Ovary (tissue), 9 donors: ENCODE results near the gene UMAD1. TPM values are rescaled to one million over a fixed set of nuclear protein-coding genes. Genes with fewer than 3 reads are reported as not detected.

Experiments used
- DNase-seq, 5 donors: peaks; one replicate each; pipeline ENCODE4 v3.0.0-alpha.2; 2019 to 2020
- H3K27ac ChIP-seq, 2 donors: fragments of 200-600 bp; one replicate each; pipeline versions ENCODE4 v1.5.1 to v1.8.0; 2019 to 2022
- H3K27me3 ChIP-seq: fragments of 200-600 bp; one replicate; pipeline ENCODE4 v1.8.0; 2022
- H3K36me3 ChIP-seq: fragments of 200-600 bp; sonication (generic); one replicate; pipeline ENCODE4 v1.5.1; 2019
- H3K4me1 ChIP-seq: one replicate; pipeline ENCODE4 v1.8.1; 2013; ENCODE audit warnings: mild to moderate bottlenecking, moderate library complexity; ENCODE audit not compliant: insufficient read depth
- H3K4me3 ChIP-seq: fragments of 200-600 bp; sonication (generic); one replicate; pipeline ENCODE4 v1.5.1; 2017
- H3K9me3 ChIP-seq, 2 donors: fragments of 200-600 bp in 1 of 2; sonication (generic) in 1 of 2; one replicate each; pipeline versions ENCODE4 v1.5.1 to v1.8.1; 2013 to 2019; ENCODE audit warnings: mild to moderate bottlenecking in 1 of 2, moderate library complexity in 1 of 2
- EP300 ChIP-seq: sonication (generic); formaldehyde crosslinking; IDR thresholded peaks from one replicate; pipeline ENCODE4 v1.6.1; 2017; ENCODE audit warnings: antibody characterized with exemption
- POLR2A ChIP-seq: fragments of 450-650 bp; IDR thresholded peaks from one replicate; pipeline ENCODE4 v1.6.1; 2017; ENCODE audit warnings: antibody characterized with exemption, mild to moderate bottlenecking, moderate library complexity
- WGBS, 3 donors: extraction: QIAGEN DNeasy Blood & Tissue Kit in 1 of 3; methylation state at CpG; one replicate each; pipeline versions ENCODE4 v1.1.5 to v1.1.7; 2013 to 2017; 5-methylcytosine and 5-hydroxymethylcytosine counted together
- intact Hi-C, 4 donors: fragments of 100-400 bp; cut with DNase I; formaldehyde crosslinking; loops; one replicate each; pipeline versions ENCODE4 v1.11.0 to v1.15.1; 2022 to 2023
- polyA plus RNA-seq, 2 donors: library from polyadenylated mRNA; stranded (reverse); fragments of 200-250 nt in 1 of 2; fragments of 350-450 nt in 1 of 2; fragmentation: Illumina TruSeq in 1 of 2; extraction: RNeasy Lipid Tissue Mini Kit (QIAGEN cat#74804) in 1 of 2; gene quantifications; one replicate each; pipeline ENCODE4 v1.2.3, GENCODE V29; 2013 to 2014
- total RNA-seq, 7 donors: library from RNA; depleted of rRNA in 2 of 7; stranded (reverse); fragments of >200 nt in 2 of 7; fragmentation: NEBNext Ultra II Directional in 3 of 7; extraction: Animal tissue kit (Norgen Biotek cat#: 25700) in 3 of 7; gene quantifications; one replicate each; pipeline versions ENCODE4 v1.1.0 to v1.2.4, GENCODE V29; 2016 to 2023
- TF ChIP-seq, protein P1 (sequence below), 3 donors: fragments of 450-650 bp in 2 of 3; fragments of 200-600 bp in 1 of 3; IDR thresholded peaks; one replicate each; pipeline versions ENCODE4 v1.5.1 to v1.8.0; 2016 to 2022; ENCODE audit warnings: antibody characterized with exemption in 3 of 3, mild to moderate bottlenecking in 1 of 3
- donor health status: DM: no; HTN: no; CAD: no; lungs with moderate emphysema.
- donor health status: DM: no; HTN: no; CAD: no.
- donor health status: Bipolar disorder and iron deficiency.
- donor health status: DM: yes; HTN: yes; CAD: no.
- donor health status: DM: no; HTN: no; CAD: no.
- donor health status: DM: yes; HTN: yes; CAD: no.

The UMAD1 gene
- total and polyA plus RNA-seq, 9 donors, result 10.4 to 19.1 (median 16.2) TPM

DNA sequence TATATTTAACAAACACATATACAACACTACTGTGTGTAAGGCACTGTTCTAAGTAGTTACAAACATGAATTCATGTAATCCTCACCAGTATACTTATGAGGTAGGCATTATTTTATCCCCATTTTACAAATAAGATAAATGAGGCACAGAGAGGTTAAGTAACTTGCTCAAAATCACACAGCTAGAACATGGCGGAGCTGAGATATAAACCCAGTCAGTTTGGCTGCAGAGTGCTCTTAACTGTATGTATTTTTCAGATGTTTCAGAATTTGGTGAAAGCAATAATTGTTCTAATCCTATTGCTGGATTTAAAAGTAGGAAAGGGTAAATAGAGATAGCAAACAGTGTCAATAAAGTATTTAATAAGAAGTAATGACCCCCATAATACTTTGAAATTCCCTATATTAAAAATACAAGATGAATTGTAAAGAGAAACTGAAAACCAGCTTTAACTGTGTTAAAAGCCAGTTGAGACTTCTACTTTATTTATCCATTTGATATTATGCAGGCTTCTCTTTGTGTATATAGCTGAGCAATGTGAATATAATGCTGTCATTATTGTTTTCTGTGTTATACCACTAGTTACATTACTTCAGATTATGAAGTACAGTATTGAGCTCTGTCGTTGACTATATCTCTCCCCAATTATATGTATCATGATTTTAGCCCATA, 110.2 kb downstream of the UMAD1 start:
- intact Hi-C loops, result no loop called here
- no peaks in the 10 kb centered on the region for H3K4me1 ChIP-seq
- 57 to 71% (median 67%) methylated on average over 2 of the region's 2 CpGs for WGBS, 3 donors
- no peaks in the 10 kb centered on the region for H3K9me3 ChIP-seq
- H3K36me3 ChIP-seq, result no peaks in the 10 kb centered on the region
- no peaks in the 10 kb centered on the region for H3K27me3 ChIP-seq
- TF ChIP-seq, protein P1, sequence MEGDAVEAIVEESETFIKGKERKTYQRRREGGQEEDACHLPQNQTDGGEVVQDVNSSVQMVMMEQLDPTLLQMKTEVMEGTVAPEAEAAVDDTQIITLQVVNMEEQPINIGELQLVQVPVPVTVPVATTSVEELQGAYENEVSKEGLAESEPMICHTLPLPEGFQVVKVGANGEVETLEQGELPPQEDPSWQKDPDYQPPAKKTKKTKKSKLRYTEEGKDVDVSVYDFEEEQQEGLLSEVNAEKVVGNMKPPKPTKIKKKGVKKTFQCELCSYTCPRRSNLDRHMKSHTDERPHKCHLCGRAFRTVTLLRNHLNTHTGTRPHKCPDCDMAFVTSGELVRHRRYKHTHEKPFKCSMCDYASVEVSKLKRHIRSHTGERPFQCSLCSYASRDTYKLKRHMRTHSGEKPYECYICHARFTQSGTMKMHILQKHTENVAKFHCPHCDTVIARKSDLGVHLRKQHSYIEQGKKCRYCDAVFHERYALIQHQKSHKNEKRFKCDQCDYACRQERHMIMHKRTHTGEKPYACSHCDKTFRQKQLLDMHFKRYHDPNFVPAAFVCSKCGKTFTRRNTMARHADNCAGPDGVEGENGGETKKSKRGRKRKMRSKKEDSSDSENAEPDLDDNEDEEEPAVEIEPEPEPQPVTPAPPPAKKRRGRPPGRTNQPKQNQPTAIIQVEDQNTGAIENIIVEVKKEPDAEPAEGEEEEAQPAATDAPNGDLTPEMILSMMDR (IDR thresholded peaks at IDR 0.05), result no peak
- no peak for TF ChIP-seq EP300
- TF ChIP-seq POLR2A, result no peak
- no peak for DNase-seq
- no peak overlapping the region for H3K27ac ChIP-seq
- H3K4me3 ChIP-seq, result no peak overlapping the region

DNA sequence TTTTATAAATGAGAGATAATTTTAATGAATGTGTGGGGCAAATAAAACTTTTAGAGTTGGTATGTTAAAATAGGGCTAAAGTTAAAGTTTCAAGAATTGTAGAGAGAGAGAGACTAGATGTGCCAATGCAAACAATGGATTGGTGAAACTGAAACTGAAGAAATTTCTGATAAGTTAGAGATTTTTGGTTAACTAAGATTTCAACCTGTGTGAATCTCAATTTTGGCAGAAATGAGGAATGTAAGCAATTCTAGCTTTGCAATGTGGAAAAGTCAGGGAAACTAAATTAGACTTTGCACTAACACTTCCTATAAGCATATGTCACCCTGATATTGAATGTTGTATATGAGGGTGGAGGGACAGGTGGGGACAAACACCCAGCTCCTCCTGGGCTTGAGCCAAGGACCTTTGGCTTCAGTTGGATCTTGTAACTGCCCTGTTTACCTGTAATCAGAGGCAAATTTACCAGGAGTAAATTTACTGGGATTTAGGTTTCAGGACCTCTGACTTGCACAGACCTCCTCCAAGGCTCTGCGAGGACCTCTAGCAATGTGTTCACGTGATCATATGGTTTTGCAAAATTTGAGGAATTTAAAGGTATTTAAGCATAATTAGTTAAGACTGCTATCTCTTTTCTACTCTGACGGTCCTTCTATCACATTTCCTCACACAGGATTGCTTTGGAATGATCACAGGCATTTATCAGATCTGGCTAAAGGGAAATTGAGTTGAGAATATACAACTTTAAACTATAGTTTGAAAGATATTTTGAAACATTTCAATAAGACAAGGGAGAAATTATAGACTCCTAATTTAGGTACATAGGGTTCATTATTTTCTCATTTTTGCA, 110.9 kb downstream of the UMAD1 start:
- WGBS, 3 donors, result 82 to 92% (median 85%) methylated on average over 3 of the region's 3 CpGs
- intact Hi-C loops, result no loop called here
- TF ChIP-seq, protein P1 (IDR thresholded peaks at IDR 0.05), result no peak
- TF ChIP-seq POLR2A (no peak), EP300 (no peak)
- H3K9me3 ChIP-seq, result no peaks in the 10 kb centered on the region
- H3K36me3 ChIP-seq, result no peaks in the 10 kb centered on the region
- DNase-seq, result no peak
- no peak overlapping the region for H3K4me3 ChIP-seq
- H3K27me3 ChIP-seq, result no peaks in the 10 kb centered on the region
- no peaks in the 10 kb centered on the region for H3K4me1 ChIP-seq
- H3K27ac ChIP-seq, result no peak overlapping the region

DNA sequence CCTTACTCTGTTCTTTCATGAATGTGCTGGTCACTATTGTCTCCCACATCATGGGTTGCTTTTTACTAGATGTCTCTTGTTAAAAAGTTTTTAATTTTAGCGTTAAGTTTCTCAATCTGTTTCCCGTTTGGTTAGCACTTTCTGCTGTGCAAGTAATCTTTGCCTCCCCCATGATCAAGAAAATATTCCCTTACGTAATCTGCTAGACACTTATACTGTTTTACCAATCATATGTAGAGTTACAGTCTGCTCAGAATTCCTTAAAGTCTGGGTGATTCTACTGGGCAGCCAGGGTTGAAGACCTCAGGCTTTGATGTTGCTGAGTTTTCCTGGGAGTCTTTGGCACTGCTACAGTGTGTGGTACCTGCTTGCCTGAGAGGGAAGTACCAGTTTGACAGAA, 116.0 kb downstream of the UMAD1 start:
- H3K27me3 ChIP-seq, result no peaks in the 10 kb centered on the region
- no peaks in the 10 kb centered on the region for H3K36me3 ChIP-seq
- no peaks in the 10 kb centered on the region for H3K9me3 ChIP-seq
- H3K4me1 ChIP-seq, result no peaks in the 10 kb centered on the region
- intact Hi-C loops, result no loop called here
- DNase-seq, result no peak
- 87 to 93% (median 91%) methylated on average over 3 of the region's 3 CpGs for WGBS, 3 donors
- no peak overlapping the region for H3K4me3 ChIP-seq
- no peak overlapping the region for H3K27ac ChIP-seq
- TF ChIP-seq EP300 (no peak), POLR2A (no peak)
- TF ChIP-seq, protein P1 (IDR thresholded peaks at IDR 0.05), result no peak

DNA sequence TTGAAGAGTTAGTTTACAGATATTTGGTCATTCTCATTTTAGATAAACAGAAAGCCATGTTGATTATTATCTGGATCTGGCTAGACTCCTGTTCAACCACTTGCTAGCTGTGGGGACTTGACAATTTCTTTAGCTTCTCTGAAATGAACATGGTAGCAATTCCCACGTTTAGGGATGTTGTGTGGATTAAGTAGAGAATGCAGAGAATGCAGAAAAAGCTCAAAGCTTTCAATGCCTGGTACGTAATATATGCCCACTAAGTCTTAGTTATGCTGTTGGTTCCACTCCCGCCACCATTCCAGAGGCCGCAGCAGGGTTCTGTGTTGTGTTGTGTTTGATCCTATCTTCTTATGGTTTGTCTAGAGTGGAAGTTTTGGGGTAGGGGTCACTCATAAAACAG, 117.0 kb downstream of the UMAD1 start:
- TF ChIP-seq, protein P1 (IDR thresholded peaks at IDR 0.05), result no peak
- no peak for TF ChIP-seq POLR2A
- TF ChIP-seq EP300, result no peak
- intact Hi-C loops, result no loop called here
- H3K9me3 ChIP-seq, result no peaks in the 10 kb centered on the region

More for the DNA sequence above, 117.0 kb downstream of the UMAD1 start:
- Histone ChIP-seq H3K4me3 (no peak overlapping the region), H3K36me3 (no peaks in the 10 kb centered on the region), H3K27me3 (no peaks in the 10 kb centered on the region), H3K27ac (no peak overlapping the region), H3K4me1 (peaks cover 2% of the 10 kb centered on the region)
- DNase-seq, result no peak
- WGBS, 3 donors, result 69 to 83% (median 73%) methylated on average over 4 of the region's 4 CpGs
